CD4-positive, alpha-beta T cell (primary cell): ENCODE measurements around the gene CDC45. TPM values are rescaled to one million over a fixed set of nuclear protein-coding genes. Genes with fewer than 3 reads are reported as not detected.

ENCODE experiments used
- ATAC-seq: fragments of 200-7000 bp; cut with Tn5 transposase; one replicate; pipeline ENCODE4 v1.10.0; 2022; ENCODE audit warnings: mild to moderate bottlenecking; ENCODE audit not compliant: poor library complexity
- CTCF ChIA-PET: fragments of 350-600 bp; sonication (Branson Sonifier 250); formaldehyde crosslinking; loops from one replicate; lab custom pipeline; 2021; ENCODE audit warnings: antibody characterized with exemption, inconsistent platforms; lab: Charles Lee
- POLR2A ChIA-PET: fragments of 350-600 bp; sonication (Branson Sonifier 250); formaldehyde crosslinking; loops from one replicate; lab custom pipeline; 2021; ENCODE audit warnings: antibody characterized with exemption, inconsistent platforms; lab: Charles Lee
- DNase-seq, 14 experiments: peaks; one replicate each; pipeline ENCODE4 v3.0.0-alpha.2; 2013 to 2020; ENCODE audit warnings: mixed read lengths in 2 of 14
- H3K27ac ChIP-seq, 2 donors: one replicate each; pipeline versions ENCODE4 v1.5.1 to v1.7.0; 2013; ENCODE audit warnings: low read length in 2 of 2, low read depth in 1 of 2, mild to moderate bottlenecking in 1 of 2
- H3K27me3 ChIP-seq, 2 experiments: 1 replicate in 1 of 2; 2 replicates in 1 of 2; pipeline versions ENCODE4 v1.6.1 to v1.7.0; 2013; ENCODE audit warnings: low read length in 2 of 2, control low read depth in 1 of 2, mild to moderate bottlenecking in 1 of 2, moderate library complexity in 1 of 2; ENCODE audit not compliant: insufficient read depth in 2 of 2, control insufficient read depth in 1 of 2
- H3K36me3 ChIP-seq: one replicate; pipeline ENCODE4 v1.6.1; 2013; ENCODE audit warnings: low read length, control low read depth; ENCODE audit not compliant: insufficient read depth
- H3K4me1 ChIP-seq: one replicate; pipeline ENCODE4 v1.6.1; 2013; ENCODE audit warnings: low read length, control low read depth; ENCODE audit not compliant: insufficient read depth
- H3K4me3 ChIP-seq: one replicate; pipeline ENCODE4 v1.5.1; 2013; ENCODE audit warnings: mild to moderate bottlenecking, low read length, moderate library complexity
- H3K9me3 ChIP-seq, 2 experiments: 1 replicate in 1 of 2; 2 replicates in 1 of 2; pipeline versions ENCODE4 v1.6.1 to v1.7.0; 2013; ENCODE audit warnings: low read length in 2 of 2, mild to moderate bottlenecking in 2 of 2, control low read depth in 1 of 2, moderate library complexity in 1 of 2; ENCODE audit not compliant: control insufficient read depth in 1 of 2, insufficient read depth in 1 of 2
- H3K27ac Mint-ChIP-seq: one replicate; pipeline ENCODE4 v1.8.0; 2020; ENCODE audit warnings: mixed read lengths
- H3K27me3 Mint-ChIP-seq: one replicate; pipeline ENCODE4 v1.8.0; 2021; ENCODE audit warnings: mixed read lengths
- H3K36me3 Mint-ChIP-seq: one replicate; pipeline ENCODE4 v1.8.0; 2021; ENCODE audit warnings: low read depth, mixed read lengths
- H3K4me1 Mint-ChIP-seq: one replicate; pipeline ENCODE4 v1.8.0; 2021; ENCODE audit warnings: low read depth, mixed read lengths
- H3K4me3 Mint-ChIP-seq: one replicate; pipeline ENCODE4 v1.8.0; 2020; ENCODE audit warnings: mild to moderate bottlenecking, mixed read lengths
- H3K9me3 Mint-ChIP-seq: one replicate; pipeline ENCODE4 v1.8.0; 2020; ENCODE audit warnings: mixed read lengths
- CTCF ChIP-seq: fragments of 200-600 bp; IDR thresholded peaks from one replicate; pipeline ENCODE4 v1.8.0; 2022; ENCODE audit warnings: antibody characterized with exemption, mild to moderate bottlenecking
- intact Hi-C, 2 experiments: fragments of 100-400 bp; cut with DNase I in 1 of 2; cut with micrococcal nuclease in 1 of 2; formaldehyde crosslinking; loops; one replicate each; pipeline versions ENCODE4 v1.15.1 to v1.9.0; 2023 to 2025; cut with DNase I, micrococcal nuclease
- total RNA-seq, 174 experiments: library from RNA in 2 of 174; stranded (reverse) in 2 of 174; gene quantifications; one replicate each; pipeline ENCODE4 v1.2.3 and lab custom pipeline; 2021 to 2026

CDC45 gene
- total RNA-seq, 2 experiments from 2014 or later: 0.75 to 0.82 TPM

DNA sequence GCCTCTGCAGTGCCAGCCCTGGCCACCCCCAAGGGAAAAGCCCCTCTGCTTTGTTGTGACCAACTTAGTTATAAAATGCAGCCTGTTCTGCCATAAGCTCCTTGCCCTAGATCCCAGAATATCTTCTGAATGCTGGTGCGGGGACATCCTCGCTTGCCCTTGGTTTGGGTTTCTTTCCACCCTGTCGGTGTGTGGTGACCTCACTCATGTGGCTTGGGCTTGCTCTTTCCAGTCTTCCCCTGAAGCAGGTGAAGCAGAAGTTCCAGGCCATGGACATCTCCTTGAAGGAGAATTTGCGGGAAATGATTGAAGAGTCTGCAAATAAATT, 27.8 kb downstream of the CDC45 start:
- Mint-ChIP-seq H3K4me3 (no peak overlapping the region), H3K27ac (no peak overlapping the region), H3K27me3 (no peaks in the 10 kb centered on the region), H3K36me3 (no peaks in the 10 kb centered on the region), H3K4me1 (peaks cover 12% of the 10 kb centered on the region), H3K9me3 (no peaks in the 10 kb centered on the region)
- no peak overlapping the region for H3K4me3 ChIP-seq
- peaks cover 13% of the 10 kb centered on the region for H3K4me1 ChIP-seq
- ChIA-PET POLR2A (no interaction called here), CTCF (no interaction called here)
- no peak overlapping the region for H3K27ac ChIP-seq
- DNase-seq (no peak), ATAC-seq (no peak)
- H3K9me3 ChIP-seq: no peaks in the 10 kb centered on the region
- intact Hi-C loops: no loop called here
- H3K36me3 ChIP-seq: no peaks in the 10 kb centered on the region
- no peak for TF ChIP-seq CTCF
- no peaks in the 10 kb centered on the region for H3K27me3 ChIP-seq

DNA sequence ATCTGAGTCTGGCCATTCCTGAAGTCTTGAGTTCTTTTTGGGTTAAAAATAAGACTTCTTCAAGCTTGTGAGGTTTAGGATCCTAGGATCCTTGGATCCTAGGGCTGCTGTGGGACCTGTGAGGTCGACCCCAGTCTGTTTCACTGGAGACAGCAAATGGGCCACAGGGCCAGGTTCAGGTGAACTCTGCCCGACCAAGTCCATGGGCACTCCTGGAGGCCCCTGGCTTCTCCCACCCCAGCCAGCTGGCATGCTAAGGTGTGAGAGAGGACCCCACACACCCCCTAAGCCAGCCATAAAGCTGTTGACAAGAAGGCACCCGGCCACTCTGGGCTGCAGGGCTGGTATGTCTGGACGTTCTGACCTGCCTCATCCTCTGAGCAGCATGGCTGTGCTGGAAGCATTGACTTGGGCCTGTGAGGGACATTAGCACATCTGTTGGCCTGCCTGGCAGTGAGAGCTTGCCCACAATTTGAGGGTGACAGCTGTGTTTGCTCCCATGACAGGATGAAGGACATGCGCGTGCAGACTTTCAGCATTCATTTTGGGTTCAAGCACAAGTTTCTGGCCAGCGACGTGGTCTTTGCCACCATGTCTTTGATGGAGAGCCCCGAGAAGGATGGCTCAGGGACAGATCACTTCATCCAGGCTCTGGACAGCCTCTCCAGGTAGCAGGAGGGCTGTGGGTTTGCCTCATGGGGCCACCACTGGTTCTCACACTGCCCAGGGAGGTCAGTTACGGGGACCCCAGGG, 28.5 kb downstream of the CDC45 start:
- POLR2A ChIA-PET: no interaction called here
- no peak for TF ChIP-seq CTCF
- Mint-ChIP-seq H3K36me3 (no peaks in the 10 kb centered on the region), H3K4me1 (peaks cover 12% of the 10 kb centered on the region), H3K4me3 (no peak overlapping the region), H3K27ac (no peak overlapping the region), H3K9me3 (no peaks in the 10 kb centered on the region), H3K27me3 (no peaks in the 10 kb centered on the region)
- no peak for ATAC-seq
- CTCF ChIA-PET: no interaction called here
- Histone ChIP-seq H3K9me3 (no peaks in the 10 kb centered on the region), H3K4me3 (no peak overlapping the region), H3K27me3 (no peaks in the 10 kb centered on the region), H3K27ac (no peak overlapping the region), H3K36me3 (no peaks in the 10 kb centered on the region), H3K4me1 (peaks cover 13% of the 10 kb centered on the region)
- intact Hi-C loops: no loop called here
- DNase-seq: no peak

DNA sequence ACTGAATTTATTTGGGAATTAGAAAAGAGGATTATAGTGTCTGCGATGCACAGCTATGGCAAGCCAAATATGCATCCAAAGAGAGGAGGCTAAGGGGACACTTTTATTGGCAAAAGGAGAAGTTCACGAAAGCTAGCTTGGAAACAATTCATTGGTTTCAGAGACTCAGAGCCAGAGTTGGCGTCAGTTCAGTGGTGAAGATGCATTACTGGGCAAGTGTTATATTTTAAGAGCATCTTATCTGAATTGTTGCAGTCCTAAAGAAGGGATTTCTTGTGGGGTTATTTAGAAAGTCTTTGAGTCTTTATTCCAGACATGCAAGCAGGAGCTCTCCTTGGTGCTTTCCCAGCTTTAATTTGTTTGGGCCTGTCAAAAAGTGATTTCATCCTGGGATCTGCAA, 29.5 kb downstream of the CDC45 start:
- Mint-ChIP-seq H3K36me3 (no peaks in the 10 kb centered on the region), H3K4me1 (peaks cover 12% of the 10 kb centered on the region), H3K4me3 (no peak overlapping the region), H3K27me3 (no peaks in the 10 kb centered on the region), H3K9me3 (peaks cover 4% of the 10 kb centered on the region), H3K27ac (no peak overlapping the region)
- intact Hi-C loops: no loop called here
- H3K27me3 ChIP-seq: no peaks in the 10 kb centered on the region
- H3K9me3 ChIP-seq: peaks cover 3 to 6% of the 10 kb centered on the region in 2 experiments
- no peak for DNase-seq
- H3K4me1 ChIP-seq: peaks cover 13% of the 10 kb centered on the region
- no peak overlapping the region for H3K4me3 ChIP-seq
- ChIA-PET CTCF (no interaction called here), POLR2A (no interaction called here)
- TF ChIP-seq CTCF: no peak
- no peak overlapping the region for H3K27ac ChIP-seq
- no peak for ATAC-seq
- H3K36me3 ChIP-seq: no peaks in the 10 kb centered on the region
